Sciatic nerve (tissue), 2 donors: ENCODE measurements around the gene RRN3. TPM values are rescaled to one million over a fixed set of nuclear protein-coding genes. Genes with fewer than 3 reads are reported as not detected.
"Not testable (repeated sequence)": the region's sequence is repeated elsewhere in the genome, so short reads cannot be mapped to it uniquely, and the experiment has no call there.

Experiments
- ATAC-seq: fragments of 200-7000 bp; cut with Tn5 transposase; one replicate; pipeline ENCODE4 v1.9.1; 2020; ENCODE audit warnings: mild to moderate bottlenecking, moderate library complexity
- DNase-seq: peaks from one replicate; pipeline ENCODE4 v3.0.0-alpha.2; 2020; ENCODE audit warnings: low spot score
- intact Hi-C: fragments of 100-400 bp; cut with DNase I; formaldehyde crosslinking; loops from one replicate; pipeline ENCODE4 v1.14.2; 2022
- total RNA-seq: library from RNA; stranded (reverse); fragmentation: NEBNext Ultra II Directional; extraction: Animal tissue kit (Norgen Biotek cat#: 25700); gene quantifications from one replicate; pipeline ENCODE4 v1.2.1, GENCODE V29; 2021
- donor health status: DM: no; HTN: no; CAD: no.
- donor health status: DM: no; HTN: no; CAD: no.

Gene RRN3
- 28.8 TPM for total RNA-seq

GRCh38 chr16:15093955-15094827, at the start of gene RRN3:
RRN3 (minus strand) TSS chr16:15094272; CDS start chr16:15094233, 39 bp downstream.
- ATAC-seq (peak; percentile 100), DNase-seq (peak; percentile 94)
- intact Hi-C loops, result not testable (repeated sequence)

- peak; percentile 3 for ATAC-seq
- intact Hi-C loops, DNase-seq: not testable (repeated sequence)
Observed at GRCh38 chr16:15143601-15144091, 49.6 kb upstream of the RRN3 start.

GRCh38 chr16:15142891-15143600, 49.0 kb upstream of the RRN3 start:
- intact Hi-C loops, ATAC-seq, DNase-seq: not testable (repeated sequence)

- DNase-seq, intact Hi-C loops: not testable (repeated sequence)
- peak; percentile 5 for ATAC-seq
Observed at GRCh38 chr16:15142107-15142890, 48.2 kb upstream of the RRN3 start.

- no peak for ATAC-seq
- intact Hi-C loops, result no loop called here
- no peak for DNase-seq
Observed at GRCh38 chr16:15141586-15141985, 47.5 kb upstream of the RRN3 start.

GRCh38 chr16:15140444-15141365, 46.6 kb upstream of the RRN3 start:
- intact Hi-C loops, DNase-seq: not testable (repeated sequence)
- ATAC-seq, result peak; percentile 20

GRCh38 chr16:15137514-15137913, 43.4 kb upstream of the RRN3 start:
- DNase-seq, intact Hi-C loops, ATAC-seq: not testable (repeated sequence)

- intact Hi-C loops, DNase-seq: not testable (repeated sequence)
- ATAC-seq, result peak; percentile 30
Observed at GRCh38 chr16:15135483-15136360, 41.6 kb upstream of the RRN3 start.

- ATAC-seq, result peak; percentile 22
- DNase-seq, result not testable (repeated sequence)
Observed at GRCh38 chr16:15134752-15135482, 40.8 kb upstream of the RRN3 start.

GRCh38 chr16:15133554-15133953, 39.5 kb upstream of the RRN3 start:
- ATAC-seq, intact Hi-C loops, DNase-seq: not testable (repeated sequence)

More at GRCh38 chr16:15134752-15135482, 40.8 kb upstream of the RRN3 start:
- intact Hi-C loops, result not testable (repeated sequence)

GRCh38 chr16:15132719-15133428, 38.8 kb upstream of the RRN3 start:
- DNase-seq, intact Hi-C loops: not testable (repeated sequence)

GRCh38 chr16:15130943-15131700, 37.0 kb upstream of the RRN3 start:
- intact Hi-C loops, DNase-seq, ATAC-seq: not testable (repeated sequence)

More at GRCh38 chr16:15132719-15133428, 38.8 kb upstream of the RRN3 start:
- not testable (repeated sequence) for ATAC-seq

- intact Hi-C loops, DNase-seq: not testable (repeated sequence)
Observed at GRCh38 chr16:15130256-15130932, 36.3 kb upstream of the RRN3 start.

More at GRCh38 chr16:15130256-15130932, 36.3 kb upstream of the RRN3 start:
- ATAC-seq, result not testable (repeated sequence)
